SH-SY5Y (cell line): ENCODE measurements around the gene ABLIM2.

Experiments used
- GATA2 ChIP-seq: IDR thresholded peaks from 2 replicates; pipeline ENCODE4 v1.6.1; 2011; ENCODE audit warnings: mild to moderate bottlenecking, low read depth, low read length
- GATA3 ChIP-seq: IDR thresholded peaks from 2 replicates; pipeline ENCODE4 v1.6.1; 2011; ENCODE audit warnings: low read depth, mild to moderate bottlenecking, low read length, moderate library complexity

DNA sequence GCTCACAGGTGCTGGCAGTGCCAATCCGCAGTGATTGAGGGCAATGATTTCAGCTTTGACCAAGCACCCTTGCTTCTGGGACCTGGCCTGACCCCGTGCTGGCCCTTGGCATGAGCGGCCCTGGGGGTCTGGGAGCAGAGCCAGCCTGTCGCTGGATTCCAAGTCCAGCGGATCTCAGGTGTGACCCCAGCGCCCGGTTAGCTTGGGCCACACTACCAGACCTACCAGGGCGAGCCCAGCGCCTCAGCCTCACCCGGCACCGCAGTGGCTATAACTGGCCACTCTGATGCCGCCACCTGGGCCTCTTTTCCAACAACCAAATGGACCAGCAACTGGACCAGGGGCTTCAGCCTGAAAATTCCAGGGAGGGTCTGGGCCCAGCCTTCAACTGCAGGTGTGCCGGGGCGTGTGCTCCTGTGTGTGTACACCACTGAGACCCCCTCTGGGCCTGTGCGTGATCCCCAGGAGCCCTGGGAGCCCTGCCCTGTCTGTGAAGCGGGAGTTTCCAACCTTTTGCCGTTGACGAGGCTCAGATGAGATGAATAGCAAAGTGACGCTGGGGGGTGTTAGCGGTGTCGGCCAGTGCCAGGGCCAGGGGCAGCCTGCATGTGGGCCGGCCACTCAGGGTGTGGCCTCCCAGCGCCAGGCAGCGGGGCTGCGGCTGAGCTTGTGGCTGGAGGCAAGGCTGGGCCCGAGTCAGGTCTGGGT lies 41.1 kb upstream of the ABLIM2 start:
- TF ChIP-seq GATA2 (no peak), GATA3 (no peak)
